Vagina (tissue), 2 donors: ENCODE data around the gene IZUMO1R.

Experiments
- POLR2AphosphoS5 ChIP-seq, 2 donors: sonication (generic); formaldehyde crosslinking; IDR thresholded peaks; one replicate each; pipeline ENCODE4 v1.9.0; 2017; ENCODE audit warnings: antibody characterized with exemption in 2 of 2, mild to moderate bottlenecking in 2 of 2, low read depth in 1 of 2; ENCODE audit not compliant: insufficient read depth in 1 of 2
- TF ChIP-seq, protein P1 (sequence below), 3 experiments: fragments of 450-650 bp in 2 of 3; fragments of 200-600 bp in 1 of 3; sonication (generic) in 1 of 3; IDR thresholded peaks; one replicate each; pipeline ENCODE4 v1.5.1; 2017 to 2019; ENCODE audit warnings: antibody characterized with exemption in 3 of 3, mild to moderate bottlenecking in 2 of 3, moderate library complexity in 2 of 3

- TF ChIP-seq, protein P1, sequence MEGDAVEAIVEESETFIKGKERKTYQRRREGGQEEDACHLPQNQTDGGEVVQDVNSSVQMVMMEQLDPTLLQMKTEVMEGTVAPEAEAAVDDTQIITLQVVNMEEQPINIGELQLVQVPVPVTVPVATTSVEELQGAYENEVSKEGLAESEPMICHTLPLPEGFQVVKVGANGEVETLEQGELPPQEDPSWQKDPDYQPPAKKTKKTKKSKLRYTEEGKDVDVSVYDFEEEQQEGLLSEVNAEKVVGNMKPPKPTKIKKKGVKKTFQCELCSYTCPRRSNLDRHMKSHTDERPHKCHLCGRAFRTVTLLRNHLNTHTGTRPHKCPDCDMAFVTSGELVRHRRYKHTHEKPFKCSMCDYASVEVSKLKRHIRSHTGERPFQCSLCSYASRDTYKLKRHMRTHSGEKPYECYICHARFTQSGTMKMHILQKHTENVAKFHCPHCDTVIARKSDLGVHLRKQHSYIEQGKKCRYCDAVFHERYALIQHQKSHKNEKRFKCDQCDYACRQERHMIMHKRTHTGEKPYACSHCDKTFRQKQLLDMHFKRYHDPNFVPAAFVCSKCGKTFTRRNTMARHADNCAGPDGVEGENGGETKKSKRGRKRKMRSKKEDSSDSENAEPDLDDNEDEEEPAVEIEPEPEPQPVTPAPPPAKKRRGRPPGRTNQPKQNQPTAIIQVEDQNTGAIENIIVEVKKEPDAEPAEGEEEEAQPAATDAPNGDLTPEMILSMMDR (IDR thresholded peaks at IDR 0.05) = no peak
- no peak for TF ChIP-seq POLR2AphosphoS5 (IDR thresholded peaks at IDR 0.05; ENCODE audit: insufficient read depth in 1 of 2, low read depth in 1 of 2)
Measured at GRCh38 chr11:94332814-94333213, 28.4 kb downstream of the IZUMO1R start.
